SU-DHL-6 (cell line): ENCODE measurements around the gene LRRN2.

ENCODE experiments used
- H2AFZ ChIP-seq: fragments of 200-600 bp; sonication (generic); 2 replicates; pipeline ENCODE4 v1.6.1; 2014; ENCODE audit warnings: low read depth, mild to moderate bottlenecking, moderate library complexity, mixed read lengths, antibody characterized with exemption, low read length; ENCODE audit not compliant: severe bottlenecking
- H3F3A ChIP-seq: fragments of 200-600 bp; shearing (Covaris generic); 2 replicates; pipeline ENCODE4 v1.6.0; 2016; ENCODE audit warnings: antibody characterized with exemption, mild to moderate bottlenecking; ENCODE audit not compliant: insufficient read depth
- H3K27ac ChIP-seq: fragments of 200-600 bp; sonication (generic); 2 replicates; pipeline ENCODE4 v1.5.1; 2016; ENCODE audit warnings: low read depth, mild to moderate bottlenecking, low read length, moderate library complexity, mixed read lengths
- H3K27me3 ChIP-seq: fragments of 200-600 bp; sonication (generic), shearing (Covaris generic); 2 replicates; pipeline ENCODE4 v1.6.0; 2014; ENCODE audit warnings: mild to moderate bottlenecking, low read length
- H3K36me3 ChIP-seq: fragments of 200-600 bp; sonication (generic); 2 replicates; pipeline ENCODE4 v1.6.1; 2014; ENCODE audit warnings: mild to moderate bottlenecking, low read length, mixed read lengths
- H3K4me2 ChIP-seq: fragments of 300-600, 200-600 bp; shearing (Covaris generic), sonication (generic); 2 replicates; pipeline ENCODE4 v1.6.0; 2014; ENCODE audit warnings: low read length, low read depth, mild to moderate bottlenecking; ENCODE audit not compliant: poor library complexity, severe bottlenecking
- H3K4me3 ChIP-seq: fragments of 200-600 bp; sonication (generic); 2 replicates; pipeline ENCODE4 v1.5.1; 2014; ENCODE audit warnings: antibody characterized with exemption, low read length, mild to moderate bottlenecking, mixed read lengths; ENCODE audit not compliant: insufficient read depth, poor library complexity, severe bottlenecking
- H3K79me2 ChIP-seq: fragments of 200-600 bp; sonication (generic); 2 replicates; pipeline ENCODE4 v1.6.1; 2014; ENCODE audit warnings: mild to moderate bottlenecking, low read length, moderate library complexity; ENCODE audit not compliant: insufficient read depth
- H3K9ac ChIP-seq: fragments of 200-600 bp; sonication (generic); 2 replicates; pipeline ENCODE4 v1.7.0; 2014; ENCODE audit warnings: mild to moderate bottlenecking, low read length
- H3K9me2 ChIP-seq: fragments of 200-600 bp; sonication (generic); replicated peaks from 2 replicates; pipeline ENCODE4 v1.6.1; 2014; ENCODE audit warnings: low read length; ENCODE audit not compliant: insufficient read depth
- H3K9me3 ChIP-seq: fragments of 200-600 bp; sonication (generic); 2 replicates; pipeline ENCODE4 v1.6.1; 2014; ENCODE audit warnings: low read length, mixed read lengths; ENCODE audit not compliant: insufficient read depth
- H4K20me1 ChIP-seq: fragments of 200-600 bp; sonication (generic); 2 replicates; pipeline ENCODE4 v1.6.1; 2014; ENCODE audit warnings: low read depth, mild to moderate bottlenecking, antibody characterized with exemption, low read length, moderate library complexity, mixed read lengths
- CTCF ChIP-seq: fragments of 200-600 bp; sonication (generic); IDR thresholded peaks from one replicate; pipeline ENCODE4 v1.5.1; 2017; ENCODE audit warnings: antibody characterized with exemption, mild to moderate bottlenecking, low read length, moderate library complexity; ENCODE audit not compliant: insufficient read depth, poor library complexity, severe bottlenecking
- EZH2phosphoT487 ChIP-seq: fragments of 200-600 bp; sonication (generic), shearing (Covaris generic); conservative IDR thresholded peaks from 2 replicates; pipeline ENCODE4 v1.6.1; 2018; ENCODE audit warnings: mild to moderate bottlenecking, antibody characterized with exemption, low read length, moderate library complexity, mixed read lengths

LRRN2 gene

DNA sequence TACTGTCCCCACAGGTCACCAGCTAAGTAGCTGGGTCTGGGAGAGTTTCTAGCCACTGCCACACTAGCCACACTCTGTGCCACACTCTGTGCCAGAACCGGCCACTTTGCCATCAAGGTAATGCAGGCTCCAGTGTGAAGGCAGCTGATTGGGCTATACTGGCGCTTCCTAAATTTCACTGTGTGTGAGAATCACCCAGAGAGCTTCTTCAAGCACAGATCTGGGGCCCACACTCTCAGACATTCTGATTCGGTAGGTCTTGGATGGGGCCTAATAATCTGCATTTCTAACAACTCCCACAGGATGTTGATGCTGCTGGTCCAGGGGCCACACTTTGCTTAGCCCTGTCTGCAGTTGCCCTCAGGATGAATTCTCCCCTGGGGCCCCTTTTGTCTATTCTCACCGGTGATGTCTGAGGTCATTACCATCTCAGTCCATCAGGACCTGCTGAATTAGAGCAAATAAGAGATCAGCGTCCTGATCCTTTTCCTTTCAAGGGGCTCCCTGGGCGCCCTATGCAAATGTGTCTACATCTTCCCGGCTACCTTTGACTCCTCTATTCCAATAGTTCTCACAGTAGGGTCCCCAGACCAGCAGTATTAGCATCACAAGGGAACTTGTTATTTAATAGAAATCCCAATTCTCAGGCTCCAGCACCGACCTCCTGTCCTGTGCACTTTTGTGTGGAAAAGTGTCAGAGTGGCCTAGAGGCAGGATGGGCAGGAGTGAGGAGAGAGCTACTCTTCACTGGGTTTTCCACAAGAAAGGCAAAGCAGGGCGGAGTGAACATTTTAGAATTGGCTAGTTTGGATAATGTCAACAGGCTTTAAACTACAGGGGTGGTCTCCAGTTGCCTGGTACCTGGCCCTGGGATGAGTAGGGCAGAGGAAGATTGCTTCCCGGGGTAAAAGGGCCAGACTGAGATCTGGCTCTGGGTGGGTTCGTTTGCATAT, 24.7 kb upstream of the LRRN2 start:
- Histone ChIP-seq H3K36me3 (no peaks in the 10 kb centered on the region), H3K27ac (no peak overlapping the region), H4K20me1 (no peaks in the 10 kb centered on the region), H3K4me2 (no peak overlapping the region), H3K4me3 (no peak overlapping the region), H3K79me2 (no peaks in the 10 kb centered on the region), H3F3A (no peaks in the 10 kb centered on the region), H2AFZ (no peak overlapping the region), H3K9me3 (no peaks in the 10 kb centered on the region), H3K9ac (no peak overlapping the region), H3K9me2 (no peaks in the 10 kb centered on the region), H3K27me3 (no peaks in the 10 kb centered on the region)
- TF ChIP-seq CTCF (no peak), EZH2phosphoT487 (no peak)

- TF ChIP-seq EZH2phosphoT487 (no peak), CTCF (no peak)
- no peaks in the 10 kb centered on the region for H3K9me3 ChIP-seq
- no peaks in the 10 kb centered on the region for H3K79me2 ChIP-seq
- no peaks in the 10 kb centered on the region for H3K27me3 ChIP-seq
- no peak overlapping the region for H3K4me3 ChIP-seq
- H2AFZ ChIP-seq: no peak overlapping the region
- H3K9ac ChIP-seq: no peak overlapping the region
- H3K36me3 ChIP-seq: no peaks in the 10 kb centered on the region
- no peaks in the 10 kb centered on the region for H3K9me2 ChIP-seq
- H3K27ac ChIP-seq: no peak overlapping the region
- no peak overlapping the region for H3K4me2 ChIP-seq
- H3F3A ChIP-seq: no peaks in the 10 kb centered on the region
- no peaks in the 10 kb centered on the region for H4K20me1 ChIP-seq
Observed at GRCh38 chr1:204709021-204709420, 23.5 kb upstream of the LRRN2 start.

DNA sequence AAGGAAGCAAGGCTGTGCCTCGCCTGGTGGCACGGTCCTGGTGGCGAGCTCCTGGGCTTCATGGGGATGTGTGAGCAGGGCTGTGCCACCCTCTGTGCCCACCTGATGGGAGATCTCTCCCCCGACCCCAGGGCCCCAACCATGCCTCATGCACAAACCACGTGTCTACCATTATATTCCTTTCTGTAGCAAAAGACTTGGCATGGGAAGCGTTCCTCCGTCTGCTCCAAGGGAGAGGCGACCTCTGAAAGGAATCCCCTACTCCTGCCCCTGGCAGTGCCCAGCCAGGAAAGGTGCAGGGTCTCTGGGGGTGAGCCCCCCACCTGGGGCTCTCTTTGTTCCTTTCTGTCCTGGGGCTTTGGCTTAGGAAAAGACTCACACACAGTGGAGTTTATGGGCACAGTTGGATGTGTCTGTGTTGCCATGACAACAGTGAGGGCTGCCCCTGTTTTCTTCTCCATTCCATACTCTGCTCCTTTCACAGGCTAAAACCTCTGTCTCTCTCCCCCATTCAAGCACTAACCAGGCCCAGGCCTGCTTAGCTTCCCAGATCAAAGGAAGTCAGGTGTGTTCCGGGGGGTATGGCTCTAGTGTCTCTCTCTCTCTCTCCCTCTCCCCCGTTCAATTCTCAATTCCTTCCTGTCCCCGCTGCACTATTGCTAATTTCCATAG, 21.4 kb upstream of the LRRN2 start:
- no peak overlapping the region for H3K9ac ChIP-seq
- H3K27me3 ChIP-seq: no peaks in the 10 kb centered on the region
- no peak overlapping the region for H2AFZ ChIP-seq
- no peak overlapping the region for H3K4me2 ChIP-seq
- H3K4me3 ChIP-seq: no peak overlapping the region
- no peaks in the 10 kb centered on the region for H3K79me2 ChIP-seq
- TF ChIP-seq EZH2phosphoT487 (no peak), CTCF (no peak)
- no peaks in the 10 kb centered on the region for H3K9me2 ChIP-seq
- no peaks in the 10 kb centered on the region for H3K36me3 ChIP-seq
- H4K20me1 ChIP-seq: no peaks in the 10 kb centered on the region
- H3K9me3 ChIP-seq: no peaks in the 10 kb centered on the region
- no peak overlapping the region for H3K27ac ChIP-seq
- no peaks in the 10 kb centered on the region for H3F3A ChIP-seq
